Panc1 (cell line): ENCODE results near the gene METTL24. TPM values are rescaled to one million over a fixed set of nuclear protein-coding genes. Genes with fewer than 3 reads are reported as not detected.
"Not testable (repeated sequence)": the region's sequence is repeated elsewhere in the genome, so short reads cannot be mapped to it uniquely, and the experiment has no call there.

Experiments used
- ATAC-seq: fragments of 200-7000 bp; cut with Tn5 transposase; 2 replicates; pipeline ENCODE4 v1.9.1; 2020; ENCODE audit warnings: mild to moderate bottlenecking, moderate library complexity
- BruUV-seq: library from RNA; stranded (reverse); fragments of 400-500 nt; replicated peaks from 2 replicates; lab custom pipeline; 2021; lab: Mats Ljungman, UMichigan
- CTCF ChIA-PET: fragments of 300-600 bp; sonication (Branson Sonifier 250); formaldehyde crosslinking; loops from one replicate; lab custom pipeline; 2022; ENCODE audit warnings: antibody characterized with exemption; lab: Charles Lee
- POLR2A ChIA-PET: fragments of 300-600 bp; sonication (Branson Sonifier 250); formaldehyde crosslinking; loops from one replicate; lab custom pipeline; 2022; ENCODE audit warnings: antibody characterized with exemption; lab: Charles Lee
- DNase-seq: peaks from one replicate; pipeline ENCODE4 v3.0.0-alpha.2; 2010; ENCODE audit warnings: low read depth, low spot score
- H3K27ac ChIP-seq: 2 replicates; pipeline ENCODE4 v1.5.1; 2011; ENCODE audit warnings: mild to moderate bottlenecking, low read length, inconsistent platforms
- H3K27me3 ChIP-seq: fragments of 200-500 bp; sonication (Bioruptor generic); 2 replicates; pipeline ENCODE4 v1.6.0; 2014; ENCODE audit warnings: low read length, inconsistent platforms; ENCODE audit not compliant: control insufficient read depth, insufficient read depth
- H3K36me3 ChIP-seq: fragments of 200-500 bp; sonication (Bioruptor generic); 2 replicates; pipeline ENCODE4 v1.5.1; 2014; ENCODE audit warnings: inconsistent platforms, mild to moderate bottlenecking, low read length, moderate library complexity; ENCODE audit not compliant: control insufficient read depth, insufficient read depth
- H3K4me1 ChIP-seq: 2 replicates; pipeline ENCODE4 v1.5.1; 2011; ENCODE audit warnings: inconsistent platforms, mild to moderate bottlenecking, low read length, moderate library complexity; ENCODE audit not compliant: control insufficient read depth, insufficient read depth
- H3K4me3 ChIP-seq, 2 experiments: 2 replicates each; pipeline ENCODE4 v1.5.1; 2011 to 2012; ENCODE audit warnings: low read depth in 2 of 2, low read length in 2 of 2, mild to moderate bottlenecking in 2 of 2, inconsistent platforms in 1 of 2, moderate library complexity in 1 of 2
- H3K9me3 ChIP-seq: fragments of 200-500 bp; sonication (Bioruptor generic); 2 replicates; pipeline ENCODE4 v1.5.1; 2014; ENCODE audit warnings: low read depth, mild to moderate bottlenecking, inconsistent platforms, low read length, moderate library complexity; ENCODE audit not compliant: control insufficient read depth, insufficient read depth
- POLR2AphosphoS5 ChIP-seq: IDR thresholded peaks from 2 replicates; pipeline ENCODE4 v1.6.1; 2012; ENCODE audit warnings: mild to moderate bottlenecking, low read depth, low read length, moderate library complexity
- SIN3A ChIP-seq: IDR thresholded peaks from 2 replicates; pipeline ENCODE4 v1.6.1; 2012; ENCODE audit warnings: low read depth, mild to moderate bottlenecking, low read length, moderate library complexity, borderline replicate concordance; ENCODE audit not compliant: insufficient read depth
- TCF7L2 ChIP-seq: IDR thresholded peaks from 2 replicates; pipeline ENCODE4 v1.6.1; 2011; ENCODE audit warnings: mild to moderate bottlenecking, low read depth, low read length, inconsistent platforms
- in situ Hi-C: cut with HindIII; loops from 2 replicates; pipeline ENCODE4 v1.10.0; 2016; ENCODE audit warnings: low sequenced_read_pairs, low pct_unique_long_range_greater_than_20kb
- intact Hi-C: fragments of 100-400 bp; cut with micrococcal nuclease; formaldehyde crosslinking; loops from one replicate; pipeline ENCODE4 v1.10.0; 2022; ENCODE audit not compliant: unreplicated experiment
- total RNA-seq: library from RNA; stranded (reverse); gene quantifications from one replicate; pipeline ENCODE4 v1.2.1, GENCODE V29; 2021; ENCODE audit not compliant: unreplicated experiment
- TF ChIP-seq, protein P1 (sequence below): fragments of 450-650 bp; IDR thresholded peaks from 2 replicates; pipeline ENCODE4 v1.5.1; 2017; ENCODE audit warnings: mild to moderate bottlenecking
- TF ChIP-seq, protein P2 (sequence below), 2 experiments: IDR thresholded peaks; 2 replicates each; pipeline ENCODE4 v1.6.1; 2011 to 2012; ENCODE audit warnings: low read depth in 2 of 2, control low read depth in 1 of 2, low read length in 1 of 2, mild to moderate bottlenecking in 1 of 2, moderate library complexity in 1 of 2; ENCODE audit not compliant: insufficient read depth in 1 of 2

METTL24 gene
- total RNA-seq, 1 experiment from 2014 or later, result not detected

DNA sequence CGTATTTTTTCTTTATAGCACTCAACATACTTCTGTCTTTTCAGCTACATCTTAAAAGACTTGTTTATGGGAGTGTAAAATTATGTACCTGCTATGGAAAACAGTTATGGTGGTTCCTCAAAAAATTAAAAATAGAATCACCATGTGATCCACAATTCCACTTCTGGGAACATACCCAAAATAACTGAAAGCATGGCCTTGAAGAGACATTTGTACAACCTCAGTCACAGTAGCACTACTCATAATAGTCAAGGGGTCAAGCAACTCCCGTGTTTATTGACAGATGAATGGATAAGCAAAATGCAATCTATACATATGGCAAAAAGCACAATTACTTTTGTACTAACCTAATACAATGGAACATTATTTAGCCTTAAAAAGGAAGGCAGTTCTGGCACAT is 74.5 kb downstream of the METTL24 start:
- DNase-seq, result no peak
- BruUV-seq, result no TSS peak
- no peaks in the 10 kb centered on the region for H3K36me3 ChIP-seq
- H3K27ac ChIP-seq, result no peak overlapping the region
- ChIA-PET POLR2A (no interaction called here), CTCF (no interaction called here)
- H3K4me1 ChIP-seq, result no peaks in the 10 kb centered on the region
- no peak for ATAC-seq
- no peak overlapping the region for H3K4me3 ChIP-seq
- in situ Hi-C loops, result no loop called here
- intact Hi-C loops, result no loop called here
- H3K27me3 ChIP-seq, result peaks cover 42% of the 10 kb centered on the region
- no peak for TF ChIP-seq POLR2AphosphoS5
- H3K9me3 ChIP-seq, result no peaks in the 10 kb centered on the region

DNA sequence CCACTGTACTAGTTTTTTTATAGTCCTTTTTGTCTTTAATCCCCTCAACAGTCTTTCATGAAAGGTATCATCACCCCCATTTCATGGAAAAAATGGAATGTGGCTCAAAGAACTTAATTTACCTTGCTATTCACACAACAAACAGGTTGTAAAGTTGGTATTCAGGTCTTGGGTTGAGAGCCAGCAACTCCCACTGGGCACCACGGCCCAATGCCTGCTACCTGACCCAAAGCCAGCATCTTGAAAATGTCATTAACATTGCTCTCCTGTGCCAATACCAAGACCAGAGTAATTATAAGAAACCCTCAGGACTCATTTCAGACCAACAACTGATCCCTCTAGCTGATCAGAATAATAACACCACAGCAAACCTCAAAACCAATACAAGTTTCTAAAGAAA is 75.7 kb downstream of the METTL24 start:
- BruUV-seq, result no TSS peak

DNA sequence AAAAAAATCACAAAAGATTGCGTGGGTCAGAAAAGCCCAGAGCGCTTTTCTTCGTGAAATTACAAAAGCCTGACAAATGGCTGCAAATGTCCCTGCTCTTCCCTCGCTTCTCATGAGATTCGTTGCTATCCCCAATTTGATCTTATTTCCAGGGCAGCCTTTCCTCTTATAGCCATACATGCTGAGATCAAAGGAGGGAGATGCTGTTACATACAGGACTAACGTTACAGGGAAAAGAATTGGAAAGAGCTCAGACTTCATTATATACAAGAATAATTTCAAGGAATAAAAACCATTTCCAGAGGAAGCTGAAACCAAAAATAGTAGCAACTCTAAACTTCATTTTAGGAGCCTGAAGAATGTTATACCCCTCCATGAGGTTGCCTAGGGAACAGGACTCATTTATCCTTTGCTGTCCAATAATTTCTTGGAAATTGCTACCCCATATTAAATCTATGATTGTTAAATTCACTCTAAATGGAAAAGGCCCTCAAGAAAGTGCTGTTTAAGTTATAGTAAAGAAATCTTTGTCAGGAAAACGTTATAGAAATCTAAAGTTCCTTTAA is 81.0 kb downstream of the METTL24 start:
- POLR2A ChIA-PET, result no interaction called here
- H3K27me3 ChIP-seq, result peaks cover 3% of the 10 kb centered on the region
- CTCF ChIA-PET, result interaction anchor here (0.6 kb wide), 1 partner anchor 207 kb away, joined by 4 read pairs; no protein-coding TSS in a partner anchor
- BruUV-seq, result no TSS peak
- no peaks in the 10 kb centered on the region for H3K9me3 ChIP-seq
- ATAC-seq (no peak), DNase-seq (no peak)
- H3K4me3 ChIP-seq, result no peak overlapping the region
- TF ChIP-seq, protein P1, sequence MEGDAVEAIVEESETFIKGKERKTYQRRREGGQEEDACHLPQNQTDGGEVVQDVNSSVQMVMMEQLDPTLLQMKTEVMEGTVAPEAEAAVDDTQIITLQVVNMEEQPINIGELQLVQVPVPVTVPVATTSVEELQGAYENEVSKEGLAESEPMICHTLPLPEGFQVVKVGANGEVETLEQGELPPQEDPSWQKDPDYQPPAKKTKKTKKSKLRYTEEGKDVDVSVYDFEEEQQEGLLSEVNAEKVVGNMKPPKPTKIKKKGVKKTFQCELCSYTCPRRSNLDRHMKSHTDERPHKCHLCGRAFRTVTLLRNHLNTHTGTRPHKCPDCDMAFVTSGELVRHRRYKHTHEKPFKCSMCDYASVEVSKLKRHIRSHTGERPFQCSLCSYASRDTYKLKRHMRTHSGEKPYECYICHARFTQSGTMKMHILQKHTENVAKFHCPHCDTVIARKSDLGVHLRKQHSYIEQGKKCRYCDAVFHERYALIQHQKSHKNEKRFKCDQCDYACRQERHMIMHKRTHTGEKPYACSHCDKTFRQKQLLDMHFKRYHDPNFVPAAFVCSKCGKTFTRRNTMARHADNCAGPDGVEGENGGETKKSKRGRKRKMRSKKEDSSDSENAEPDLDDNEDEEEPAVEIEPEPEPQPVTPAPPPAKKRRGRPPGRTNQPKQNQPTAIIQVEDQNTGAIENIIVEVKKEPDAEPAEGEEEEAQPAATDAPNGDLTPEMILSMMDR, result no peak
- TF ChIP-seq TCF7L2, result no peak
- no peak overlapping the region for H3K27ac ChIP-seq
- no peaks in the 10 kb centered on the region for H3K36me3 ChIP-seq
- in situ Hi-C loops, result no loop called here
- H3K4me1 ChIP-seq, result no peaks in the 10 kb centered on the region
- intact Hi-C loops, result no loop called here

More for the DNA sequence above, 75.7 kb downstream of the METTL24 start:
- Histone ChIP-seq H3K4me3 (no peak overlapping the region), H3K27ac (no peak overlapping the region), H3K9me3 (no peaks in the 10 kb centered on the region), H3K4me1 (no peaks in the 10 kb centered on the region), H3K27me3 (peaks cover 36% of the 10 kb centered on the region), H3K36me3 (no peaks in the 10 kb centered on the region)
- CTCF ChIA-PET, result no interaction called here
- in situ Hi-C loops, result no loop called here
- POLR2A ChIA-PET, result no interaction called here
- intact Hi-C loops, result no loop called here
- ATAC-seq (no peak), DNase-seq (no peak)
- no peak for TF ChIP-seq POLR2AphosphoS5
- TF ChIP-seq TCF7L2, result no peak
- TF ChIP-seq, protein P2, sequence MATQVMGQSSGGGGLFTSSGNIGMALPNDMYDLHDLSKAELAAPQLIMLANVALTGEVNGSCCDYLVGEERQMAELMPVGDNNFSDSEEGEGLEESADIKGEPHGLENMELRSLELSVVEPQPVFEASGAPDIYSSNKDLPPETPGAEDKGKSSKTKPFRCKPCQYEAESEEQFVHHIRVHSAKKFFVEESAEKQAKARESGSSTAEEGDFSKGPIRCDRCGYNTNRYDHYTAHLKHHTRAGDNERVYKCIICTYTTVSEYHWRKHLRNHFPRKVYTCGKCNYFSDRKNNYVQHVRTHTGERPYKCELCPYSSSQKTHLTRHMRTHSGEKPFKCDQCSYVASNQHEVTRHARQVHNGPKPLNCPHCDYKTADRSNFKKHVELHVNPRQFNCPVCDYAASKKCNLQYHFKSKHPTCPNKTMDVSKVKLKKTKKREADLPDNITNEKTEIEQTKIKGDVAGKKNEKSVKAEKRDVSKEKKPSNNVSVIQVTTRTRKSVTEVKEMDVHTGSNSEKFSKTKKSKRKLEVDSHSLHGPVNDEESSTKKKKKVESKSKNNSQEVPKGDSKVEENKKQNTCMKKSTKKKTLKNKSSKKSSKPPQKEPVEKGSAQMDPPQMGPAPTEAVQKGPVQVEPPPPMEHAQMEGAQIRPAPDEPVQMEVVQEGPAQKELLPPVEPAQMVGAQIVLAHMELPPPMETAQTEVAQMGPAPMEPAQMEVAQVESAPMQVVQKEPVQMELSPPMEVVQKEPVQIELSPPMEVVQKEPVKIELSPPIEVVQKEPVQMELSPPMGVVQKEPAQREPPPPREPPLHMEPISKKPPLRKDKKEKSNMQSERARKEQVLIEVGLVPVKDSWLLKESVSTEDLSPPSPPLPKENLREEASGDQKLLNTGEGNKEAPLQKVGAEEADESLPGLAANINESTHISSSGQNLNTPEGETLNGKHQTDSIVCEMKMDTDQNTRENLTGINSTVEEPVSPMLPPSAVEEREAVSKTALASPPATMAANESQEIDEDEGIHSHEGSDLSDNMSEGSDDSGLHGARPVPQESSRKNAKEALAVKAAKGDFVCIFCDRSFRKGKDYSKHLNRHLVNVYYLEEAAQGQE (IDR thresholded peaks at IDR 0.05; ENCODE audit: insufficient read depth in 1 of 2, low read depth in 2 of 2, low read length in 1 of 2), result no peak
- TF ChIP-seq SIN3A, result no peak
- TF ChIP-seq, protein P1, result no peak

DNA sequence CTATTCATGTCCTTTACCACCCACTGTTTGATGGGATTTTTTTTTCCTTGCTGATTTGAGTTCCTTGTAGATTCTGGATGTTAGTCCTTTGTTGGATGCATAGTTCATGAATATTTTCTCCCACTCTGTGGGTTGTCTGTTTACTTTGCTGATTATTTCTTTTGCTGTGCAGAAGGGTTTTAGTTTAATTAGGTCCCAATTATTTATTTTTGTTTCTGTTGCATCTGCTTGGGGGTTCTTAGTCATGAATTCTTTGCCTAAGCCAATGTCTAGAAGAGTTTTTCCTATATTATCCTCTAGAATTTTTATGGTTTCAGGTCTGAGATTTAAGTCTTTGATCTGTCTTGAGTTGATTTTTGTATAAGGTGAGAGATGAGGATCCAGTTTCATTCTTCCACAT is 85.4 kb downstream of the METTL24 start:
- POLR2A ChIA-PET, intact Hi-C loops, H3K4me3 ChIP-seq, ATAC-seq, H3K27ac ChIP-seq, DNase-seq, H3K4me1 ChIP-seq, H3K9me3 ChIP-seq, in situ Hi-C loops, CTCF ChIA-PET, BruUV-seq, H3K36me3 ChIP-seq: not testable (repeated sequence)
- H3K27me3 ChIP-seq, result peaks cover 12% of the 10 kb centered on the region
